ENCODE measurements around the gene FAM181A.

FAM181A gene

DNA sequence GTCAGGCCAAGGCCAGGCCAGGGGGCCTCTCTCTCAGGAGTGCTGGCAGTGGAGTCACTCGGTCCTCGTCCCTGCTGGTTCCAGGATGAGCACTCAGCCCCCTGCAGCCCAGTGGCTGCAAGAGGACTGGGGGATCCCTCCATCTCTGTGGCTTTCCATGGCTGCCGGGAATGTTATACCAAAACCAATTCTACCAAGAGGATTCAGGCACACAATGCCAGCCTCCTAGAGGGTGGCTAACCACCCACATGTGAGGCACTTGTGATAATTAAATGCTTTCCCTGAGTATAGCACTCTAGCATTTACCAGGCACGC, 27.3 kb downstream of the FAM181A start:
- peak overlapping the region; percentile 57 for H3K4me3 ChIP-seq (ENCODE audit: low read depth, low read length)
- no peak for DNase-seq (ENCODE audit: low read depth)
- no peak for TF ChIP-seq CTCF (IDR thresholded peaks at IDR 0.05; ENCODE audit: low read depth, low read length, missing control alignments)

DNA sequence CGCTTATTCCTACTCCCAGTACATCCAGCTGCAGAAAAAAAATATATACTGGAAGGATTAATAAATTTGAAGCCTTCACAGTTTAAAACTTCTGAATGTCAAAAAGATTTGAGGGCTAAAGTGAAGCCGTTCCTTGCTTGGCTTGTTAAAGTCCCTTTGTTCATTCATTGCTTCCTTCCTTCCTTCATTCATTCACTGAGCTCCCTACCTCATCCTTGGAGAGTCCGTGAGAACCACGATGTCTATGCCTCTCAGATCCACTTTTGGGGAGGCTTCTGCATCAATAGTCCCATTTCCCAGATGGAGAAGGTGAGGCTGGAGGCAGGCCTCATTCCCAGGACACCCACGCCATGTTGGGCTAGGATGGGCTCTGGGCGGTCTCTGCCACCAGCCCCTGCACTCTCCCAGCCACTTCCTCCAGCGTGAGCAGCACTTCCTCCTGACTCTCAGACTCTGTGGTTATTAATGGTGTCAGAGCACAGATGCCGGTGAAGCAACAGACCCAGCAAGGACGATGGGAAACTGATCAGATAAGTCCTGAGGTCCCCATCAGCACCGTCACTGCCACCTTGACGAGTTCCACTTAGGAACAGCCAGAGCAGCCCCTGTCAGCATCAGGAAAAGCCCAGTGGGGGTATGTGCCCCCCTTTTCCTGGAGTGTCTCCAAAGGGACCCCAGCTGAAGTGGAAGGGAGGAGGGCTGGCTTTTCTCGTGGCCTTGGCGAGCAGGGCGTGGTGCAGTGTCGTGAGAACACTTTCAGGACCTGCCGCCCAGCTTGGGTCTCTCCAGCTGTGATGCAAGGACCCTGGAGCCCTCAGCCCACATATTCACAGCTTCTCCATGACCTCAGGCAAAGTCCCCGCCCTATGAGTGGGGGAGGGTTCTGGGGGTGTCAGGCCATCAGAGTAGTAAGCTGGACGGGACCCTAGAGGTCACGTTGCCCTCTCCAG, 28.0 kb downstream of the FAM181A start:
- H3K4me3 ChIP-seq (ENCODE audit: low read depth, low read length): peak overlapping the region; percentile 57
- no peak for TF ChIP-seq CTCF (IDR thresholded peaks at IDR 0.05; ENCODE audit: low read depth, low read length, missing control alignments)
- no peak for DNase-seq (ENCODE audit: low read depth)

DNA sequence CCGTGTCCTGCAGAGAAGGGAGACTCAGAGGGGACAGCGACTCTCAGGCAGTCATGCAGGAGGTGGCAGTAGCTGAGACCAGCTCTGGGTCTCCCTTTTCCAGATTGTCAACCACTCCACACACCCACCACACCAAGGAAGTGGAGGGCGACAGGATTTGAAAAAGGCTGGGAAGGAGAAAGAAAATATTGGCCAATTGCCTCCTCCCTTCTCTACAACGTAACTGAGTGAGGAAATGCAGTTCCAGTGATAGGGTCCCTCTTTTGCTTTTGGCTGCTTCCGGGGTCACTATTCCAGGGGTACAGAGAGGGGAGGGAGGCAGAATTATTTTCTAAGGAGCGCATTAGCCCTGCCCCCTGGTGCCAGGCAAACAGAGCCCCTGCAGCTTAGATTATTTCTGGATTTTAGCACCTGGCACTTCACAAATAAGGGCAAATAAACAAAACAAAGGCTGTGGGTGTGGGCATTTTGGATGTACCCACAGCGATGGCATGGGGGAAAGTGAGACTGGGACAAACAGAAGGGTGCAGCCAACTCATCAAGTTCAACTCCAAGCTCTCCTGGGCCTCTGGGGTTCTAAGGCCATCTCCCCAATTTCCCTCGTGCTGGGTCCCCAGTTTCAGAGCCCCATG, 28.8 kb downstream of the FAM181A start:
- no peak for TF ChIP-seq CTCF (IDR thresholded peaks at IDR 0.05; ENCODE audit: low read depth, low read length, missing control alignments)
- H3K4me3 ChIP-seq (ENCODE audit: low read depth, low read length): peak overlapping the region; percentile 57
- no peak for DNase-seq (ENCODE audit: low read depth)

DNA sequence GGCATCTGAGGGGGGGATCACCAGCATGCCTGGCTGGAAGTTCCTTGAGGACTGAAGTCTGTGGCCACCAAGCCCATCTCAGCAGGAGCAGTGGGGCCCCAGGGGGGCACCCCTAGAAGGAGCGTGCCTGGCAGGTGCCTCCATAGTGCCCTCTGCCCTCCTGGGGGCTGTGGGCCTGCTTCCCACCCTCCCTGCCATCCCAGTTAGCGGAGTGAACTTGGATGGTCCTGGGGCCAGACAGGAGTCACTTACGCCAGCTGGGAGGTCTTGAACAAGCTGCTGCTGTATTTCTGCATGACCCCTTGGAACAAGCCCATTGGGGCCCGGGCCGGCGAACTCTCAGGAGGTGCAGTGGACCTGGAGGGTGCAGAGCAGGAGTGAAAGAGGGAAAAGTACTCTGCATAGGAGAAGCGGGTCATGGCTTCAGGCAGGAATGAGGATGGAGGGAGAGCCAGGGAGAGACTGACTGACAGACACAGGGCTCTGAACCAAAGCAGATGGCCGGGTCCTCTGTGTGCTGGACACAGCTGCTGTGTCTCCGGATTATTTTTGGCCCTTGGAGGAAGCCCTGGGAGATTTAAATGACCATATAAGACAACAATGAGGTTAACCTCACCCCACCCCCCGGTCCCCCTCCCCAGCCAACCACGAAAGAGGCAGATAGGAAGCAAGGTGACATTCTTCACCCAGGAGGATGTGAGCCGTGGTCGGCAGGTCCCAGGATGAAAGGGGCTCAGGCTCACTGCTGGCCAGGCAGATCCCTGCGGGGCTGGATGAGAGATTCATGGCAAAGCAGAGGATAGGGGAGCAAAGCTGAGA, 29.6 kb downstream of the FAM181A start:
- no peak for TF ChIP-seq CTCF (IDR thresholded peaks at IDR 0.05; ENCODE audit: low read depth, low read length, missing control alignments)
- H3K4me3 ChIP-seq (ENCODE audit: low read depth, low read length): peak overlapping the region; percentile 57; the same call in 1 of the 2 replicates
- DNase-seq (ENCODE audit: low read depth): no peak

DNA sequence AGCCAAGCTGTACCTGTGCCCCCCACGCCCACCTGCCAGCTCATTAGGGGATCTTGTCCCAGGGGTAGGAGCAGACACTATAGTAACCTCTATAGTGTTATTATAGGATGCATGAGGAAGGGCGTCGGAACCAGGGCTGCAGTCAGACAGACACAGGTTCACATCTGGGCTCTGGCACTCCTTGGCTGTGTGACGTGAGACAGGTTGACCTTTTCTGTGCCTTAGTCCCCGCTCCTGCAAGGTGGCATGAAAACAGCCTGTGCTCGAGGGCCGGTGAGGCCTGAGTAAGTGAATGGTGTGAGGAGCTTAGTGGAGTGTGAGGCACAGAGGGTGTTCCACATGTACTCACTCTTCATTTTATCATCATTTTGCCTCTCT, 30.2 kb downstream of the FAM181A start:
- no peak for DNase-seq (ENCODE audit: low read depth)
- H3K4me3 ChIP-seq (ENCODE audit: low read depth, low read length): no peak overlapping the region
- TF ChIP-seq CTCF (IDR thresholded peaks at IDR 0.05; ENCODE audit: low read depth, low read length, missing control alignments): no peak

GRCh38 chr14:93957751-93958566, 30.8 kb downstream of the FAM181A start:
- DNase-seq (ENCODE audit: low read depth): no peak
- H3K4me3 ChIP-seq (ENCODE audit: low read depth, low read length): no peak overlapping the region
- no peak for TF ChIP-seq CTCF (IDR thresholded peaks at IDR 0.05; ENCODE audit: low read depth, low read length, missing control alignments)

Data from GM12864 (cell line).